HL-60 (cell line): Measurements from ENCODE around the gene GRK5.
"Not testable (repeated sequence)": the region's sequence is repeated elsewhere in the genome, so short reads cannot be mapped to it uniquely, and the experiment has no call there.

Source experiments
- DNase-seq, 2 experiments: peaks; one replicate each; pipeline ENCODE4 v3.0.0-alpha.2; 2010 to 2020; ENCODE audit warnings: low read depth in 1 of 2, low spot score in 1 of 2
- H3K27ac ChIP-seq: fragments of 250-450 bp; sonication (Bioruptor Pico); replicated peaks from 2 replicates; pipeline ENCODE4 v1.5.1; 2020; ENCODE audit warnings: mild to moderate bottlenecking, moderate library complexity
- H3K27me3 ChIP-seq: fragments of 250-450 bp; sonication (Bioruptor Pico); 2 replicates; pipeline ENCODE4 v1.5.1; 2021; ENCODE audit warnings: mild to moderate bottlenecking, moderate library complexity; ENCODE audit not compliant: insufficient read depth, poor library complexity, severe bottlenecking
- H3K4me3 ChIP-seq: replicated peaks from 2 replicates; pipeline ENCODE4 v1.5.1; 2011; ENCODE audit warnings: mild to moderate bottlenecking, control low read depth, low read length; ENCODE audit not compliant: insufficient read depth
- CTCF ChIP-seq: IDR thresholded peaks from one replicate; pipeline ENCODE4 v1.5.1; 2011; ENCODE audit warnings: low read length, control low read depth, inconsistent platforms; ENCODE audit not compliant: insufficient read depth
- GABPA ChIP-seq: IDR thresholded peaks from 2 replicates; pipeline ENCODE4 v1.6.1; 2012; ENCODE audit warnings: low read depth
- POLR2AphosphoS5 ChIP-seq: IDR thresholded peaks from 2 replicates; pipeline ENCODE4 v1.6.1; 2012; ENCODE audit warnings: low read depth
- REST ChIP-seq: IDR thresholded peaks from 2 replicates; pipeline ENCODE4 v1.6.1; 2012; ENCODE audit warnings: low read depth; ENCODE audit not compliant: insufficient replicate concordance
- SPI1 ChIP-seq: IDR thresholded peaks from 2 replicates; pipeline ENCODE4 v1.6.1; 2012; ENCODE audit warnings: low read depth, mild to moderate bottlenecking, borderline replicate concordance

Gene GRK5

GRCh38 chr10:119238577-119238976 lies 31.2 kb downstream of the GRK5 start:
- H3K27me3 ChIP-seq, result no peaks in the 10 kb centered on the region
- TF ChIP-seq REST, result no peak
- no peak for TF ChIP-seq POLR2AphosphoS5
- no peak for TF ChIP-seq GABPA
- no peak for TF ChIP-seq SPI1
- no peak for TF ChIP-seq CTCF
- H3K4me3 ChIP-seq, result no peak overlapping the region
- no peak overlapping the region for H3K27ac ChIP-seq
- no peak for DNase-seq

DNA sequence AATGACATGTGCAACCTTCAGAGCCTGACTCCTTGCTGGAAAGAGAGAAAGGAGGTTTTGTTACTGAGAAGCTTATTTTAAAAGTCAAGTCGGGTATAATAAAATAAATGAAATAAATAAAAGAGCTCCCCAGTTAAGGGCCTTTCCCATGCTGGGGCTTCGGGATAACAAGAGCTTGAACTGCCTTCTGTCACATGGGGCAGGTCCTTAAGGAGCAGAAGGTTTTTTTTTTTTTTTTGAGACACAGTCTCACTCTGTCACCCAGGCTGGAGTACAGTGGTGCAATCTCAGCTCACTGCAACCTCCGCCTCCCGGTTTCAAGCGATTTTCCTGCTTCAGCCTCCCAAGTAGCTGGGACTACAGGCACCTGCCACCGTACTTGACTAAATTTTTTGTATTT lies 31.6 kb downstream of the GRK5 start:
- DNase-seq, H3K27ac ChIP-seq, H3K4me3 ChIP-seq, H3K27me3 ChIP-seq: not testable (repeated sequence)

GRCh38 chr10:119239630-119240029 lies 32.3 kb downstream of the GRK5 start:
- not testable (repeated sequence) for H3K27ac ChIP-seq, H3K27me3 ChIP-seq, H3K4me3 ChIP-seq, DNase-seq

GRCh38 chr10:119241066-119241465 lies 33.7 kb downstream of the GRK5 start:
- Histone ChIP-seq H3K27ac (no peak overlapping the region), H3K27me3 (no peaks in the 10 kb centered on the region), H3K4me3 (no peak overlapping the region)
- DNase-seq, result no peak
- no peak for TF ChIP-seq GABPA
- no peak for TF ChIP-seq CTCF
- TF ChIP-seq SPI1, result no peak
- no peak for TF ChIP-seq POLR2AphosphoS5
- no peak for TF ChIP-seq REST

- no peak for TF ChIP-seq REST
- TF ChIP-seq POLR2AphosphoS5, result no peak
- H3K4me3 ChIP-seq, result no peak overlapping the region
- DNase-seq, result no peak
- no peaks in the 10 kb centered on the region for H3K27me3 ChIP-seq
- H3K27ac ChIP-seq, result no peak overlapping the region
Measured at GRCh38 chr10:119242186-119242585, 34.8 kb downstream of the GRK5 start.
